ENCODE data around the gene SBF2.
"Not testable (repeated sequence)": the region's sequence is repeated elsewhere in the genome, so short reads cannot be mapped to it uniquely, and the experiment has no call there.

The SBF2 gene

GRCh38 chr11:10272132-10272531 is 21.9 kb downstream of the SBF2 start:
- DNase-seq (ENCODE audit: low spot score), result no peak

GRCh38 chr11:10268746-10269488 is 25.1 kb downstream of the SBF2 start:
- H3K27ac ChIP-seq, result no peak overlapping the region
- no peak for TF ChIP-seq CTCF (conservative IDR thresholded peaks at IDR 0.05; ENCODE audit: low read depth)
- ChIA-PET POLR2A (ENCODE audit: low non-redundant PET) (no interaction called here), CTCF (interaction anchor here (0.7 kb wide), 1 partner anchor 12 kb away, joined by 4 read pairs; no protein-coding TSS in a partner anchor)
- peak; percentile 7 for DNase-seq (ENCODE audit: low spot score)

More at GRCh38 chr11:10272132-10272531, 21.9 kb downstream of the SBF2 start:
- ChIA-PET CTCF (no interaction called here), POLR2A (ENCODE audit: low non-redundant PET) (no interaction called here)
- TF ChIP-seq CTCF (conservative IDR thresholded peaks at IDR 0.05; ENCODE audit: low read depth), result no peak
- H3K27ac ChIP-seq, result no peak overlapping the region

GRCh38 chr11:10267821-10268220 is 26.2 kb downstream of the SBF2 start:
- ChIA-PET POLR2A (ENCODE audit: low non-redundant PET) (interaction anchor here (0.5 kb wide), 1 partner anchor 36 kb away, joined by 3 read pairs; no protein-coding TSS in a partner anchor), CTCF (interaction anchor here (0.6 kb wide), 1 partner anchor 57 kb away, joined by 3 read pairs; no protein-coding TSS in a partner anchor)
- TF ChIP-seq CTCF (conservative IDR thresholded peaks at IDR 0.05; ENCODE audit: low read depth), result no peak
- no peak for DNase-seq (ENCODE audit: low spot score)
- no peak overlapping the region for H3K27ac ChIP-seq

- ChIA-PET CTCF (interaction anchor here (0.6 to 0.7 kb wide), 2 partner anchors 24 to 42 kb away, joined by 3 read pairs; no protein-coding TSS in a partner anchor), POLR2A (ENCODE audit: low non-redundant PET) (no interaction called here)
- no peak overlapping the region for H3K27ac ChIP-seq
- TF ChIP-seq CTCF (conservative IDR thresholded peaks at IDR 0.05; ENCODE audit: low read depth), result no peak
- DNase-seq (ENCODE audit: low spot score), result no peak
Measured at GRCh38 chr11:10265936-10266335, 28.1 kb downstream of the SBF2 start.

- H3K27ac ChIP-seq; CTCF ChIA-PET; DNase-seq (ENCODE audit: low spot score); POLR2A ChIA-PET (ENCODE audit: low non-redundant PET): not testable (repeated sequence)
Measured at GRCh38 chr11:10264716-10265115, 29.3 kb downstream of the SBF2 start.

- H3K27ac ChIP-seq, result no peak overlapping the region
- DNase-seq (ENCODE audit: low spot score), result no peak
- ChIA-PET CTCF (interaction anchor here (0.7 kb wide), 1 partner anchor 37 kb away, joined by 4 read pairs; no protein-coding TSS in a partner anchor), POLR2A (ENCODE audit: low non-redundant PET) (no interaction called here)
- no peak for TF ChIP-seq CTCF (conservative IDR thresholded peaks at IDR 0.05; ENCODE audit: low read depth)
Measured at GRCh38 chr11:10263929-10264328, 30.1 kb downstream of the SBF2 start.

- no peak for TF ChIP-seq CTCF (conservative IDR thresholded peaks at IDR 0.05; ENCODE audit: low read depth)
- peak; percentile 8 for DNase-seq (ENCODE audit: low spot score)
- POLR2A ChIA-PET (ENCODE audit: low non-redundant PET), result no interaction called here
- CTCF ChIA-PET, result no interaction called here
- no peak overlapping the region for H3K27ac ChIP-seq
Measured at GRCh38 chr11:10261821-10262220, 32.2 kb downstream of the SBF2 start.
